GM12864 (cell line): ENCODE results near the gene CD46.
"Not testable (repeated sequence)": the region's sequence is repeated elsewhere in the genome, so short reads cannot be mapped to it uniquely, and the experiment has no call there.

Experiments
- DNase-seq: peaks from one replicate; pipeline ENCODE4 v3.0.0-alpha.2; 2011; ENCODE audit warnings: low read depth
- H3K4me3 ChIP-seq: 2 replicates; pipeline ENCODE4 v1.5.1; 2011; ENCODE audit warnings: mild to moderate bottlenecking, low read depth, low read length, control low read depth
- CTCF ChIP-seq: IDR thresholded peaks from 2 replicates; pipeline ENCODE4 v1.5.1; 2011; ENCODE audit warnings: low read depth, mild to moderate bottlenecking, moderate library complexity, low read length, control low read depth, inconsistent platforms; ENCODE audit errors: missing control alignments

The CD46 gene

DNA sequence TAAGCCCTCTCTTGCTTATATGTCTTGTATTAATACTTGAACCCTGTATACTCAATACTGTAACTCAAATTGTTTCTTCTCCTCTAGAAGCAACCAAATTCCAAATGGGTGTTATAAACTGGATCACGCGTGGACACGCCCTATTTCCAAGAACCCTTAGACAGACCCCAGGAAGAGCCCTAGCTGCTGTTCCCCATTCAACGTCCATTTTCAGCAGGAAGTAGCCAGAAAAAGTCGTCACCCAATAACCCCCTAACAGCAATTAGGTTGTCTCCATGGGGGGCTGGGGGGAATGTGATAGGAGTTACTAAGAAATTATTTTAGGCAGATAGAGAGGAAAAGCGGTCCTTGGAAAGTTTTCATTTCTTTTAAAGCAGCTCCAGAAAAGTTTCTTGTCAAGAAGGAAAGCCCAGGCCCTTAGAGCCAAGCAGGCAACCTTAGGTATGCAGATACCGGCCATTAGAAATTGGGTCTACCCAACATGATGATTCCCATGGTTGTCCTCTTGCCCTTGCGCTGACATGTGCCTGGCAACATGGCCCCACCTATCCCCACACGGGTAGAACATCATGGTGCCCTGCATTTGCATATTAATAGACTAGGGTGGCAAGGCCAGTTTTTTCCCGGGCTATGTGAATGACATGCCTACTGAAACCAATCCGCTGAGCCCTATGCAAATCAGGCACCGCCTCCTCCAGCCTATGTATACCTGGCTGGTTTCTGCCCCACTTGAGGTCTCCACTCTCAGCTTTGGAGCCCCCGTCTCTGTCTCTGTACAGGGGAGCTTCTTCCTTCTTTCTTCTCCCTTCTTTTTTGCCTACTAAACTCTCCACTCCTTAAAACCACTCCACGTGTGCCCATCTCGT, 4.0 kb upstream of the CD46 start:
- no peak for TF ChIP-seq CTCF
- no peak overlapping the region for H3K4me3 ChIP-seq

DNA sequence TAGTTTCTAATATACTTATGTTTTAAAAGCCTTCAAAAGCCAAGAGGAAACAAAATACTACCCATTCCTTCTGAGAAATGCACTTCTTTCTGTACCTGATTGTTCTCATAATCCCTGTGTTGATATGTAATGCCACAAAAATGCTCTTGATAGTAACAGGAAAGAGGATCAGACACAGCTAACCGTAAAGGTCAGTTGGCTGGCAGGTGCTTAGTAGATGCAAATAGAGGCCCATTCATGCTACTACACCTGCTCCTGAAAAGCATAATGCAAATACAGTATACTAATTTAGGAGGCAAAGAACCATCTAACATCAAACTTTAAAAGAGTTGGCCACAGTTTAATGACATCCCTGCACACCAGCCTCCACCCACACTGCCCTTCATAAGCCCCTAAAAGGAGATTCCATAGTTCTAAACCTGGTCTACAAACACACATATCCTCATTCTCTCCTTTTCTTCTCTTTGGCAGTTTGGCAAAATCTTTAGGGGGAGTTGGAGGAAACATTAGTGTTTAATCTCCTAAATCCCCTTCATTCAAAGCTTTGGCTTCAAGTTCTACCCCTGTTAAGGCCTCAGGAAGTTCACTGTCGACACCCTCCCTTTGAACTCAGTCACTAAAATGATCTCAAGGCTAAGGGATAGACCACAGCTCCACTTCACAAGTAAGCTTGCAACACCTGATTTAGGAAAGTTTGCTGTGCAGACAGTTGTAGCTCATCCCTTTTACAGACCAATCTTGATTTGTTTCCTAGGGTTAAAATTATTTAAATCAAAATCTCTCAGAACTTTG, 2.9 kb upstream of the CD46 start:
- no peak for TF ChIP-seq CTCF
- DNase-seq: no peak
- H3K4me3 ChIP-seq: no peak overlapping the region

More for the DNA sequence above, 4.0 kb upstream of the CD46 start:
- no peak for DNase-seq

DNA sequence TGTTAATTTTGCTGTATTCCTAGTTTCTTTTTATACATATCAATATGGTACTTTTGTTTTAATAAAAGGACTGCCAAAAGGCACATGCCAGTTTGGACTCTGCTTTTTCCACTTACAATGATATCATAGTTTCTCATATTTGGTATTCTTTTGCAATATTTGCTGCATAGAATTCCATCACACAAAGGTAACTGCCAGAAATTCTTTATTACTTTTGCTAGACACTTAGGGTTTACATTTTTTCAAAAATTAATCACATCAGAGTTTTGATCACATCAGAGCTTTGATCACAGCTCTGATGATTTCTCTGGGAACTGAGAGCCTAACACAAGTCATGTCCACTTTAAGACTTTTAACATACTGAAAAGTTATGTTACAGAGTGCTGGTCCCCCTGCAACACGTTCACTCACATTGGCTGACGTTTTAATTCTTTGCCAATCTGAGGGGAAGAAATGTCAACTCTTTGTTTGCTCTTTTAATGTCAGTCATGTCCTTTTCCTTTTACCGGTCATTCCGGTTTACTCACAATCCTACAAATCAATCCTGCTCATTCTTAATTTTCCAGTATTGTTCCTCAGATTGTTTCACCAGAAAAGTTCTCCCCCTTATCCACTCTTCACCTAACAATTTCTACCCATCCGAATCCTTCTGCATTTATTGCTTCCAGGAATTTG, 1.1 kb upstream of the CD46 start:
- no peak for DNase-seq
- H3K4me3 ChIP-seq: peak overlapping the region; percentile 99

GRCh38 chr1:207751463-207751789, 428 bp upstream of the CD46 start:
- H3K4me3 ChIP-seq: peak overlapping the region; percentile 99
- not testable (repeated sequence) for DNase-seq

More for the DNA sequence above, 1.1 kb upstream of the CD46 start:
- no peak for TF ChIP-seq CTCF

GRCh38 chr1:207752456-207752998, 673 bp downstream of the CD46 start:
- no peak for TF ChIP-seq CTCF
- DNase-seq: no peak
- peak overlapping the region; percentile 99 for H3K4me3 ChIP-seq

GRCh38 chr1:207753611-207754010, 1.8 kb downstream of the CD46 start:
- TF ChIP-seq CTCF: no peak

DNA sequence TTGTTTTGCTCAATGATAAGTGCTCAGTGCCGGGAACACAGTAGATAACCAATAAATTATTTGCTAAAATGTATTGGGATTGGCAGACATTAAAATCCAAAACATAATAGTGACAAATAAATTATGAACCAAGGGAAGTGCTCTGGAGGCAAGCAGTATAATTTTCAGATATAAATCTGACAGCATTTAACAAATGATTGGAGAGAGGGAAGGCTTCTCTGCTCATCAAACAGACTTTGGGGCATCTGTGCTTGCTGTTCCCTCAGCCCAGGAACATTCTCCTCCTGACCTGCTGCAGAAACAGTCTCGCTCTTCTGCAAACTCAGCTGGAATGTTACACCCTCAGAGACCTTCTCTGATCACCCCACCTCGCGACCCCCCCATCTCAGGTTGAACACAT, 2.2 kb downstream of the CD46 start:
- no peak for DNase-seq
- no peak overlapping the region; the same call in 1 of the 2 replicates for H3K4me3 ChIP-seq
- no peak for TF ChIP-seq CTCF

More at GRCh38 chr1:207753611-207754010, 1.8 kb downstream of the CD46 start:
- DNase-seq: no peak
- H3K4me3 ChIP-seq: peak overlapping the region; percentile 99; the same call in 1 of the 2 replicates
